Liver (tissue), 9 donors: ENCODE data around the gene GGT6. TPM values are rescaled to one million over a fixed set of nuclear protein-coding genes. Genes with fewer than 3 reads are reported as not detected.

ENCODE experiments used
- DNase-seq: peaks from one replicate; pipeline ENCODE4 v3.0.0-alpha.2; 2017; ENCODE audit warnings: low spot score
- H3K27ac ChIP-seq, 2 donors: one replicate each; pipeline ENCODE4 v1.7.0; 2013; ENCODE audit warnings: inconsistent platforms in 2 of 2, low read length in 2 of 2, control low read depth in 1 of 2, low read depth in 1 of 2, mild to moderate bottlenecking in 1 of 2
- H3K27me3 ChIP-seq, 4 donors: one replicate each; pipeline versions ENCODE4 v1.6.1 to v1.7.0; 2013; ENCODE audit warnings: low read length in 3 of 4, inconsistent platforms in 1 of 4, mild to moderate bottlenecking in 1 of 4, moderate library complexity in 1 of 4; ENCODE audit not compliant: control insufficient read depth in 4 of 4, insufficient read depth in 4 of 4
- H3K36me3 ChIP-seq, 4 donors: one replicate each; pipeline versions ENCODE4 v1.6.1 to v1.7.0; 2013; ENCODE audit warnings: low read length in 3 of 4, mild to moderate bottlenecking in 3 of 4, low read depth in 1 of 4, moderate library complexity in 1 of 4; ENCODE audit not compliant: control insufficient read depth in 4 of 4, insufficient read depth in 3 of 4
- H3K4me1 ChIP-seq, 4 donors: one replicate each; pipeline versions ENCODE4 v1.6.1 to v1.7.0; 2013; ENCODE audit warnings: low read length in 3 of 4, mild to moderate bottlenecking in 3 of 4, moderate library complexity in 1 of 4; ENCODE audit not compliant: control insufficient read depth in 4 of 4, insufficient read depth in 4 of 4
- H3K4me3 ChIP-seq, 3 donors: one replicate each; pipeline versions ENCODE4 v1.6.1 to v1.7.0; 2013; ENCODE audit warnings: low read length in 3 of 3, control low read depth in 1 of 3, low read depth in 1 of 3, mild to moderate bottlenecking in 1 of 3
- H3K9ac ChIP-seq, 2 donors: one replicate each; pipeline ENCODE4 v1.7.0; 2013; ENCODE audit warnings: low read length in 2 of 2, mild to moderate bottlenecking in 2 of 2, moderate library complexity in 2 of 2, control low read depth in 1 of 2, low read depth in 1 of 2
- H3K9me3 ChIP-seq, 4 donors: one replicate each; pipeline versions ENCODE4 v1.6.1 to v1.7.0; 2013; ENCODE audit warnings: low read length in 3 of 4; ENCODE audit not compliant: control insufficient read depth in 4 of 4
- ATF3 ChIP-seq: IDR thresholded peaks from 2 replicates; pipeline ENCODE4 v1.6.1; 2016; ENCODE audit warnings: antibody characterized with exemption
- CTCF ChIP-seq: fragments of 150-350 bp; IDR thresholded peaks from 2 replicates; pipeline ENCODE4 v1.5.1; 2017; ENCODE audit warnings: improper control_type of control experiment, low read depth, low read length; ENCODE audit not compliant: missing input control
- EGR1 ChIP-seq, 2 donors: IDR thresholded peaks; 2 replicates each; pipeline ENCODE4 v1.6.1; 2016 to 2018; ENCODE audit warnings: antibody characterized with exemption in 2 of 2, low read depth in 2 of 2
- FOXA1 ChIP-seq: IDR thresholded peaks from 2 replicates; pipeline ENCODE4 v1.6.1; 2016; ENCODE audit warnings: antibody characterized with exemption
- FOXA2 ChIP-seq: IDR thresholded peaks from 2 replicates; pipeline ENCODE4 v1.6.1; 2016; ENCODE audit warnings: antibody characterized with exemption
- GABPA ChIP-seq, 2 donors: IDR thresholded peaks in 1 of 2; conservative IDR thresholded peaks in 1 of 2; 2 replicates each; pipeline ENCODE4 v1.6.1; 2016; ENCODE audit warnings: antibody characterized with exemption in 2 of 2, mild to moderate bottlenecking in 1 of 2, moderate library complexity in 1 of 2
- HNF4A ChIP-seq, 2 donors: conservative IDR thresholded peaks; 2 replicates each; pipeline ENCODE4 v1.6.1; 2016; ENCODE audit warnings: antibody characterized with exemption in 2 of 2, mild to moderate bottlenecking in 2 of 2
- HNF4G ChIP-seq: IDR thresholded peaks from 2 replicates; pipeline ENCODE4 v1.6.1; 2016; ENCODE audit warnings: antibody characterized with exemption
- JUND ChIP-seq, 2 donors: IDR thresholded peaks; 2 replicates each; pipeline ENCODE4 v1.6.1; 2016; ENCODE audit warnings: antibody characterized with exemption in 2 of 2
- MAX ChIP-seq: IDR thresholded peaks from 2 replicates; pipeline ENCODE4 v1.6.1; 2016; ENCODE audit warnings: antibody characterized with exemption
- NR2F2 ChIP-seq: IDR thresholded peaks from 2 replicates; pipeline ENCODE4 v1.6.1; 2016; ENCODE audit warnings: antibody characterized with exemption
- RAD21 ChIP-seq, 2 donors: IDR thresholded peaks; 2 replicates each; pipeline ENCODE4 v1.6.1; 2016; ENCODE audit warnings: antibody characterized with exemption in 2 of 2, mild to moderate bottlenecking in 2 of 2
- REST ChIP-seq: IDR thresholded peaks from 2 replicates; pipeline ENCODE4 v1.6.1; 2016; ENCODE audit warnings: antibody characterized with exemption, mild to moderate bottlenecking
- RXRA ChIP-seq, 2 donors: IDR thresholded peaks; 2 replicates each; pipeline ENCODE4 v1.6.1; 2017 to 2018; ENCODE audit warnings: antibody characterized with exemption in 2 of 2, mild to moderate bottlenecking in 1 of 2
- SP1 ChIP-seq: IDR thresholded peaks from 2 replicates; pipeline ENCODE4 v1.6.1; 2018; ENCODE audit warnings: antibody characterized with exemption, mild to moderate bottlenecking
- TAF1 ChIP-seq: conservative IDR thresholded peaks from 2 replicates; pipeline ENCODE4 v1.6.1; 2016; ENCODE audit warnings: antibody characterized with exemption, mild to moderate bottlenecking
- YY1 ChIP-seq: IDR thresholded peaks from 2 replicates; pipeline ENCODE4 v1.6.1; 2016; ENCODE audit warnings: antibody characterized with exemption, mild to moderate bottlenecking
- ZBTB33 ChIP-seq: IDR thresholded peaks from 2 replicates; pipeline ENCODE4 v1.6.1; 2016; ENCODE audit warnings: antibody characterized with exemption
- WGBS: extraction: QIAGEN DNeasy Blood & Tissue Kit; methylation state at CpG from one replicate; pipeline ENCODE4 v1.1.7; 2013; 5-methylcytosine and 5-hydroxymethylcytosine counted together
- polyA plus RNA-seq, 2 donors: library from polyadenylated mRNA; stranded (reverse) in 1 of 2; unstranded in 1 of 2; fragments of 200-250 nt in 1 of 2; fragments of >200 nt in 1 of 2; fragmentation: Nextera tagmentation in 1 of 2; extraction: Ambion mirVana in 1 of 2; gene quantifications; one replicate each; pipeline versions ENCODE4 v1.2.1 to v1.2.3, GENCODE V29; 2013 to 2015
- total RNA-seq, 2 donors: library from RNA; depleted of rRNA; stranded (reverse); fragments of >200 nt; gene quantifications; one replicate each; pipeline ENCODE4 v1.2.3, GENCODE V29; 2014
- donor health status: healthy.
- donor health status: healthy.
- donor health status: healthy.
- donor health status: healthy.
- donor health status: healthy.

GGT6 gene
- total and polyA plus RNA-seq, 4 donors = 0.19 to 1.1 (median 0.53) TPM

- Histone ChIP-seq H3K27ac (peak overlapping the region; percentile 32 to 65), H3K9ac (no peak overlapping the region), H3K4me1 (peaks cover 2 to 25% (median 12%) of the 10 kb centered on the region in 4 donors), H3K36me3 (peaks cover 5 to 19% (median 13%) of the 10 kb centered on the region in 4 donors), H3K27me3 (no peaks in the 10 kb centered on the region), H3K4me3 (peak overlapping the region in 2 of 3 donors; percentile 83 to 97), H3K9me3 (no peaks in the 10 kb centered on the region)
- no peak for DNase-seq
- TF ChIP-seq ZBTB33 (no peak), HNF4A (conservative IDR thresholded peaks at IDR 0.05) (no peak), MAX (no peak), EGR1 (IDR thresholded peaks at IDR 0.05; ENCODE audit: low read depth in 2 of 2) (no peak), JUND (IDR thresholded peaks at IDR 0.05) (no peak)
- WGBS = 74% methylated on average over 17 of the region's 17 CpGs
Observed at GRCh38 chr17:4555873-4556759, 4.3 kb downstream of the GGT6 start.

GRCh38 chr17:4554997-4555799 lies 5.2 kb downstream of the GGT6 start, which contains the start of gene MYBBP1A:
Gene MYBBP1A, minus strand, starts transcription at chr17:4555384. Its CDS starts 60 bp downstream, at chr17:4555324.
- WGBS = under 1% methylated on average over 69 of the region's 69 CpGs
- Histone ChIP-seq H3K36me3 (peaks cover 5 to 28% (median 20%) of the 10 kb centered on the region in 4 donors), H3K27me3 (no peaks in the 10 kb centered on the region), H3K4me1 (peaks cover 2 to 25% (median 12%) of the 10 kb centered on the region in 4 donors), H3K4me3 (peak within 1 kb of the TSS; percentile 83 to 97 (median 91)), H3K27ac (peak within 1 kb of the TSS; percentile 32 to 65), H3K9ac (peak within 1 kb of the TSS; percentile 60 to 72), H3K9me3 (no peaks in the 10 kb centered on the region)
- peak; percentile 95 for DNase-seq
- TF ChIP-seq FOXA2 = no peak
- TF ChIP-seq RXRA (IDR thresholded peaks at IDR 0.05) = peak; percentile 33 to 48
- no peak for TF ChIP-seq FOXA1
- TF ChIP-seq HNF4A (conservative IDR thresholded peaks at IDR 0.05) = no peak
- TF ChIP-seq HNF4G = peak; percentile 5
- TF ChIP-seq RAD21 (IDR thresholded peaks at IDR 0.05) = peak in 1 of 2 donors; percentile 67
- peak; percentile 83 for TF ChIP-seq TAF1
- TF ChIP-seq CTCF = peak; percentile 29
- TF ChIP-seq NR2F2 = peak; percentile 60
- peak; percentile 65 for TF ChIP-seq REST
- peak; percentile 96 for TF ChIP-seq MAX
- no peak for TF ChIP-seq ZBTB33
- no peak for TF ChIP-seq JUND (IDR thresholded peaks at IDR 0.05)
- TF ChIP-seq GABPA (IDR thresholded peaks at IDR 0.05 in 1 of 2, conservative IDR thresholded peaks at IDR 0.05 in 1 of 2) = peak; percentile 81 to 94
- TF ChIP-seq SP1 = peak; percentile 59
- no peak for TF ChIP-seq ATF3
- TF ChIP-seq YY1 = peak; percentile 91
- peak in 1 of 2 donors; percentile 33 for TF ChIP-seq EGR1 (IDR thresholded peaks at IDR 0.05; ENCODE audit: low read depth in 2 of 2)
